ENCODE data around the gene SDK1. TPM values are rescaled to one million over a fixed set of nuclear protein-coding genes. Genes with fewer than 3 reads are reported as not detected.

SDK1 gene
- total and polyA plus RNA-seq, 4 donors = 0.12 to 0.47 (median 0.36) TPM

GRCh38 chr7:4137552-4137951 lies 836.5 kb downstream of the SDK1 start:
- peaks cover 0 to 4% (median 2%) of the 10 kb centered on the region in 4 donors for H3K4me1 ChIP-seq (ENCODE audit: control insufficient read depth in 4 of 4, insufficient read depth in 4 of 4, low read length in 3 of 4)
- no peak overlapping the region for H3K9ac ChIP-seq (ENCODE audit: low read depth in 1 of 2, low read length in 2 of 2)
- 94% methylated on average over 14 of the region's 14 CpGs for WGBS
- H3K27me3 ChIP-seq (ENCODE audit: control insufficient read depth in 4 of 4, insufficient read depth in 4 of 4, low read length in 3 of 4) = no peaks in the 10 kb centered on the region
- TF ChIP-seq FOXA2 (IDR thresholded peaks at IDR 0.05) (no peak), RAD21 (IDR thresholded peaks at IDR 0.05) (no peak), FOXA1 (IDR thresholded peaks at IDR 0.05) (no peak), NR2F2 (IDR thresholded peaks at IDR 0.05) (no peak), GABPA (IDR thresholded peaks at IDR 0.05 in 1 of 2, conservative IDR thresholded peaks at IDR 0.05 in 1 of 2) (no peak), HNF4G (IDR thresholded peaks at IDR 0.05) (no peak), JUND (IDR thresholded peaks at IDR 0.05) (no peak), EGR1 (IDR thresholded peaks at IDR 0.05; ENCODE audit: low read depth in 2 of 2) (no peak), RXRA (IDR thresholded peaks at IDR 0.05) (no peak), TAF1 (conservative IDR thresholded peaks at IDR 0.05) (no peak), SP1 (IDR thresholded peaks at IDR 0.05) (no peak), CTCF (IDR thresholded peaks at IDR 0.05; ENCODE audit: low read depth, low read length, missing input control) (no peak), REST (IDR thresholded peaks at IDR 0.05) (no peak), HNF4A (conservative IDR thresholded peaks at IDR 0.05) (no peak), YY1 (IDR thresholded peaks at IDR 0.05) (no peak)
- TF ChIP-seq, protein P1, sequence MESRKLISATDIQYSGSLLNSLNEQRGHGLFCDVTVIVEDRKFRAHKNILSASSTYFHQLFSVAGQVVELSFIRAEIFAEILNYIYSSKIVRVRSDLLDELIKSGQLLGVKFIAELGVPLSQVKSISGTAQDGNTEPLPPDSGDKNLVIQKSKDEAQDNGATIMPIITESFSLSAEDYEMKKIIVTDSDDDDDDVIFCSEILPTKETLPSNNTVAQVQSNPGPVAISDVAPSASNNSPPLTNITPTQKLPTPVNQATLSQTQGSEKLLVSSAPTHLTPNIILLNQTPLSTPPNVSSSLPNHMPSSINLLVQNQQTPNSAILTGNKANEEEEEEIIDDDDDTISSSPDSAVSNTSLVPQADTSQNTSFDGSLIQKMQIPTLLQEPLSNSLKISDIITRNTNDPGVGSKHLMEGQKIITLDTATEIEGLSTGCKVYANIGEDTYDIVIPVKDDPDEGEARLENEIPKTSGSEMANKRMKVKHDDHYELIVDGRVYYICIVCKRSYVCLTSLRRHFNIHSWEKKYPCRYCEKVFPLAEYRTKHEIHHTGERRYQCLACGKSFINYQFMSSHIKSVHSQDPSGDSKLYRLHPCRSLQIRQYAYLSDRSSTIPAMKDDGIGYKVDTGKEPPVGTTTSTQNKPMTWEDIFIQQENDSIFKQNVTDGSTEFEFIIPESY (IDR thresholded peaks at IDR 0.05) = no peak
- TF ChIP-seq, protein P2, sequence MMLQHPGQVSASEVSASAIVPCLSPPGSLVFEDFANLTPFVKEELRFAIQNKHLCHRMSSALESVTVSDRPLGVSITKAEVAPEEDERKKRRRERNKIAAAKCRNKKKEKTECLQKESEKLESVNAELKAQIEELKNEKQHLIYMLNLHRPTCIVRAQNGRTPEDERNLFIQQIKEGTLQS (IDR thresholded peaks at IDR 0.05) = no peak
- TF ChIP-seq, protein P3, sequence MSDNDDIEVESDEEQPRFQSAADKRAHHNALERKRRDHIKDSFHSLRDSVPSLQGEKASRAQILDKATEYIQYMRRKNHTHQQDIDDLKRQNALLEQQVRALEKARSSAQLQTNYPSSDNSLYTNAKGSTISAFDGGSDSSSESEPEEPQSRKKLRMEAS (IDR thresholded peaks at IDR 0.05) = no peak
- no peaks in the 10 kb centered on the region for H3K36me3 ChIP-seq (ENCODE audit: control insufficient read depth in 4 of 4, insufficient read depth in 3 of 4, low read depth in 1 of 4, low read length in 3 of 4)
- no peaks in the 10 kb centered on the region for H3K9me3 ChIP-seq (ENCODE audit: control insufficient read depth in 4 of 4, low read length in 3 of 4)
- no peak for DNase-seq (ENCODE audit: low spot score)
- no peak overlapping the region for H3K27ac ChIP-seq (ENCODE audit: low read depth in 1 of 2, low read length in 2 of 2)
- H3K4me3 ChIP-seq (ENCODE audit: low read depth in 1 of 3, low read length in 3 of 3) = no peak overlapping the region

Measured in liver (tissue), 9 donors.